ENCODE data around the gene DTX3.

The DTX3 gene

GRCh38 chr12:57579011-57579410, 25.6 kb upstream of the DTX3 start:
- TF ChIP-seq CTCF (conservative IDR thresholded peaks at IDR 0.05) (no peak), ZFX (IDR thresholded peaks at IDR 0.05) (no peak)

GRCh38 chr12:57579677-57580465, 24.8 kb upstream of the DTX3 start:
- TF ChIP-seq CTCF (conservative IDR thresholded peaks at IDR 0.05) (no peak), ZFX (IDR thresholded peaks at IDR 0.05) (no peak)
- H3K27ac ChIP-seq, result no peak overlapping the region

More at GRCh38 chr12:57579011-57579410, 25.6 kb upstream of the DTX3 start:
- H3K27ac ChIP-seq, result no peak overlapping the region

GRCh38 chr12:57580466-57580795, 24.2 kb upstream of the DTX3 start:
- no peak overlapping the region for H3K27ac ChIP-seq
- no peak for TF ChIP-seq CTCF (conservative IDR thresholded peaks at IDR 0.05)
- no peak for TF ChIP-seq ZFX (IDR thresholded peaks at IDR 0.05)

- no peak for TF ChIP-seq CTCF (conservative IDR thresholded peaks at IDR 0.05)
- TF ChIP-seq ZFX (IDR thresholded peaks at IDR 0.05), result no peak
Observed at GRCh38 chr12:57581802-57582201, 22.8 kb upstream of the DTX3 start.

GRCh38 chr12:57582440-57582839, 22.2 kb upstream of the DTX3 start:
- TF ChIP-seq CTCF (conservative IDR thresholded peaks at IDR 0.05) (no peak), ZFX (IDR thresholded peaks at IDR 0.05) (no peak)

More at GRCh38 chr12:57581802-57582201, 22.8 kb upstream of the DTX3 start:
- H3K27ac ChIP-seq, result no peak overlapping the region

GRCh38 chr12:57583008-57583831, 21.4 kb upstream of the DTX3 start:
- no peak overlapping the region for H3K27ac ChIP-seq
- TF ChIP-seq ZFX (IDR thresholded peaks at IDR 0.05) (no peak), CTCF (conservative IDR thresholded peaks at IDR 0.05) (peak; percentile 96)

More at GRCh38 chr12:57582440-57582839, 22.2 kb upstream of the DTX3 start:
- H3K27ac ChIP-seq, result no peak overlapping the region

- no peak for TF ChIP-seq ZFX (IDR thresholded peaks at IDR 0.05)
- TF ChIP-seq CTCF (conservative IDR thresholded peaks at IDR 0.05), result no peak
Observed at GRCh38 chr12:57584050-57584449, 20.6 kb upstream of the DTX3 start.

More at GRCh38 chr12:57584050-57584449, 20.6 kb upstream of the DTX3 start:
- no peak overlapping the region for H3K27ac ChIP-seq

All from C4-2B (cell line).